Astrocyte (in vitro differentiated cells and primary cell): ENCODE data around the gene NAALADL2.

Source experiments
- CTCF ChIP-seq: IDR thresholded peaks from 2 replicates; pipeline ENCODE4 v1.5.1; 2011; ENCODE audit warnings: low read depth, mild to moderate bottlenecking, inconsistent platforms, low read length, moderate library complexity; ENCODE audit not compliant: insufficient read depth
- EZH2 ChIP-seq: IDR thresholded peaks from 2 replicates; pipeline ENCODE4 v1.6.1; 2012; ENCODE audit warnings: mild to moderate bottlenecking, low read length, inconsistent platforms; ENCODE audit not compliant: insufficient read depth

DNA sequence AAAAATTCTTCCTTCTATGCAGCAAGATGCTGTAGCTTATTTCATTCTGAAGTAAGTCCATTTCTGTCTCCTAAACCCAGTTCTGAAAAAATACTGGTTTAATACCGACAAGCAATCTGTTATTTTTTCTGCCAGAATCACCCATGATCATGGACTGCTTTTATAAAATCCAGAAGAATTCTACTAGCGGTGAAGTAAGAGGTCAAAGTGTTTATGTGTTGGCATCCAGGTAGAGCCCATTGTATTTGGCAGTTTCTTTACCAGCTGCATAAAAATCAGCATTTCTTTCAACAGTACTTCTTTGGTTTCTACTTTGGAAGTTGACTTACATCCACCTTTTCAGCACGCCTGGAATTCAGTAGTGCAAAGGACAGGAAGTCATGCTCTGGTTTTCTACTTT, 484.8 kb downstream of the NAALADL2 start:
- TF ChIP-seq CTCF (no peak), EZH2 (no peak)
